GM19023 (cell line): ENCODE measurements around the gene ACOXL.
"Not testable (repeated sequence)": the region's sequence is repeated elsewhere in the genome, so short reads cannot be mapped to it uniquely, and the experiment has no call there.

Experiments used
- ATAC-seq: cut with Tn5 transposase; IDR thresholded peaks from one replicate; pipeline ENCODE4 v1.9.1; 2021; ENCODE audit warnings: mild to moderate bottlenecking, moderate library complexity; ENCODE audit not compliant: unreplicated experiment

The ACOXL gene

GRCh38 chr2:110732422-110733413, at the start of gene ACOXL:
ACOXL (plus strand) TSS chr2:110732573; CDS start chr2:110768390, 35,817 bp downstream.
- ATAC-seq, result no peak

GRCh38 chr2:110682872-110683271, 49.5 kb upstream of the ACOXL start:
- no peak for ATAC-seq

GRCh38 chr2:110687775-110688484, 44.4 kb upstream of the ACOXL start:
- ATAC-seq, result not testable (repeated sequence)

GRCh38 chr2:110688594-110689091, 43.7 kb upstream of the ACOXL start:
- ATAC-seq, result no peak

DNA sequence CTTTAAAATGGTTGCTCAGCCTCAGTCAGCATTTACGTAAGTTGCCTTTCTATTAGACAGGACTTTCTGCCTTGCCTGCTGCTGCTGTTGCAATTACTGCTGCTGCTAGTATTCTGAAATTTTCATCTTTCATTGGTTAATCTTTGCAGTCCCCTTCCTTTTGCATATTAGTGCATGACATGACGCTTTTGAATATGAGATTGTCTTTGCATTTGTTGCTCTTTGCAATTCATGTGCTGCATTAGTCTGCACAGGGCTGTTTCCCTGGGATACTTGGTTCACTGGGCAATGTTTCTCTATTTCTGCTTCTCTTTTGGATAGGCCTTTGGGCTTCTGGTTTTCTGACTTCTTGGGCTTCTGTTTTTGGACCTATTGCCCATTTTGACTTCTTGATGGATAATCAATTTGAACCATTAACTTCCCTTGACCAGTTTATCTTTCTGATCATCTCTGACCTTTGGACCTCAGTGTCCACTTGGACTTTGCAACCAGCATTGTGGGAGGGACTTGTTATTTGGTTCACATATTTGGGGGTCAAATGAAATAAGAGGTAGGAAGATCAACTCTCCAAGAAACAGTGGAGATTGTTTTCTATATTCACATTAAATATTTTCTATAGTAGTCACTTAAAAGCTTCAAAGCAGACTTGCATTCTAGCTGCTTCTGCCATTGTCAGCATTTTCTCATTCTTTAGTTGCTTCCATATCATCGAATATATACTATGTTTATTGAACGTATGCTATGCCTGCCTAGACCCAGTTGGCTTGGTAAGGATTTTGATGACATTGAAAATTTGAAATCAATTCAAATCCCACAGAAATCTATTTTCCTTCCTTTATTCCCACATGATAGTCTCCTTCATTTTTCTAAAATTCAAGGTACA, 42.0 kb upstream of the ACOXL start:
- ATAC-seq, result no peak

DNA sequence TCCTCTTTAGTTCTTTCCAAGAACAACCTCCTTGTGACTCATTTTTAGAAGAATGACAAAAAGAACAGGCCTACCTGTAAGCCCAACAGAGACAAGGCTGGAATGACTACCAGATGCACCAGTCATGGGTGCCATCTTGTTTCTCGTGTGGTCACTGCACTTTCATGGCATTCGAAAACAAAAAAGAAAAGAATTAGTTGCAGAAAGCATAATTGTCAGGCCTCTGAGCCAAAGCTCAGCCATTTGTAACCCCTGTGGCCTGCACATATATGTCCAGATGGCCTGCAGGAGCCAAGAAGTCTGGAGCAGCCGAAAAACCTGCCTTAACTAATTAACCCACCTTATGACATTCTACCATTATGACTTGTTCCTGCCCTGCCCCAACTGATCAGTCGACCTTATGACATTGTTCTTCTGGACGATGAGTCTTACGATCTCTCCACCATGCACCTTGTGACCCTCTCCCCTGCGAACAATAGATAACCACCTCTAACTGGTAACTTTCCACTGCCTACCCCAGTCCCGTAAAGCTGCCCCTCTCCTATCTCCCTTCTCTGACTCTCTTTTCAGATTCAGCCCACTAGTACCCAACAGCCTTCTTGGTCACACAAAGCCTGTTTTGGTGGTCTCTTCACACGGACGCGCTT, 40.6 kb upstream of the ACOXL start:
- ATAC-seq, result no peak

- ATAC-seq, result not testable (repeated sequence)
Measured at GRCh38 chr2:110695146-110695898, 37.1 kb upstream of the ACOXL start.

- ATAC-seq, result not testable (repeated sequence)
Measured at GRCh38 chr2:110698253-110698652, 34.1 kb upstream of the ACOXL start.

GRCh38 chr2:110702514-110703380, 29.6 kb upstream of the ACOXL start:
- ATAC-seq, result no peak

DNA sequence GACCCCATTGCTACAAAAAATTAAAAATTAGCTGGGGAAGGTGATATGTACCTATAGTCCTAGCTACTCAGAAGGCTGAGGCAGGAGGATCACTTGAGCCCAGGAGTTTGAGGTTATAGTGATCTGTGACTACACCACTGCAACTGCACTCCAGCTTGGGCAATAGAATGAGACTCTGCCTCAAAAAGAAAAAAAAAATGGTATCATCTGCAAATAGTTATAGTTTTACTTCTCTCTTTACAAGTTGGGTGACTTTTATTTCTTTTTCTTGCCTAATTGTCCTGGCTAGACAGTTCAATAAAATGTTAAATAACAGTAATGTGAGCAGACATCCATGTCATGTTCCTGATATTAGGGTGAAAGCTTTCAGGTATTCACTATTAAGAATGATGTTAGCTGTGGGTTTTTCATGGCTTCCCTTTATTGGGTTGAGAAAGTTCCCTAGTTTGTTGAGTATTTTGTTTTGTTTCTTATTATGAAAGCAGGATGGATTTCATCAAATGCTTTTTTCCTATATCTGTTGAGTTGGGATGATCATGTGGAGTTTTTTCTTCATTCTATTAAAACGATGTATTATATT, 24.9 kb upstream of the ACOXL start:
- ATAC-seq, result no peak

- ATAC-seq, result no peak
Measured at GRCh38 chr2:110708455-110708854, 23.9 kb upstream of the ACOXL start.

DNA sequence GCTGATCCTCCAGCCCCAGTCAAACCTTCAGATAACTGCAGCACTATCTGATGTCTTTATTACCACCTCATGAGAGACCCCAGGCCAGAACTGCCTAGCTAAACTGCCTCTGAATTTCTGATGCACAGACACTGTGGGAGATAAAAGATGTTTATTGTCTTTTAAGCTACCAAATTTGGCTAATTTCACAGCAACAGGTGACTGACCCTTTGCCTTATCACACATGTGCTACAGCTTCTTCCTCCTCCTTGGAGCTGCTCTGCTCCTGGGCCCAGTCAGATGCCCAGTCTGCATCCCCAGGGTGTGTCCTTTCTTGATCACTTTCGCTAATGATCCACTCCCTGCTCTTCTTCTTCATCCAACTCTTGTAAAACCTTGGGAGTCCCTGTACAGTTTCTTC, 19.6 kb upstream of the ACOXL start:
- no peak for ATAC-seq

GRCh38 chr2:110713513-110714362, 18.6 kb upstream of the ACOXL start:
- no peak for ATAC-seq

GRCh38 chr2:110714452-110715224, 17.7 kb upstream of the ACOXL start:
- ATAC-seq, result no peak

DNA sequence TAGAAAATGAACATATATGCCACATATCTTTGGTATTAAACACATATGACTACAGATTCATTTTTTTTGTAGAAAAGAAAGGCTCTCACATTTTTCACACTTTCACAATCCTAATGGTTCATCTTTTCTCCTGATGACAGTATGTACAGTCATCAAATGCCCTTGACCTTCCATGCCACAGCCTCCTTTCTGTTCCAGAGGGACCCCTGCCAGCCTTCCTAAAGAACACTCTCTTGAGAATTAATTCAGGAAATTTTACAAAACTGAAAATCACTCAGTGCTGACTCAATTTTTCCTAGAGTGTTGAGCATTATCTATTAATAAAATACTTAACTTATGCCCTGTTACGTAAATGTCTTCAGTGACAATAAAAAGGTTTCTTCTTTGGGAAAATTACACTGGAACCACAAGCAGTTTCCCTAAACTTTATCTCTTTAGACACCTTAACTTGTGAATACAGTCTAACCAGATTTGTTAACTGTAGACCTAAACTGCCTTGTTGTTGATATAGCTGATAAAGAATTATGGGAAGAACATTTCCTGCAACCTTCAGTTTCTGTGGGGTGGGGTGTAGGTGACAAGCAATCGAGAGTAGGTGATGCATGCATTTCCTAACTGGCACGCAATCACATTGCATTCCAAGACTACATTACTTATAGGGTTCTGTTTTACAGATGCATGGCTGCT, 15.3 kb upstream of the ACOXL start:
- no peak for ATAC-seq

DNA sequence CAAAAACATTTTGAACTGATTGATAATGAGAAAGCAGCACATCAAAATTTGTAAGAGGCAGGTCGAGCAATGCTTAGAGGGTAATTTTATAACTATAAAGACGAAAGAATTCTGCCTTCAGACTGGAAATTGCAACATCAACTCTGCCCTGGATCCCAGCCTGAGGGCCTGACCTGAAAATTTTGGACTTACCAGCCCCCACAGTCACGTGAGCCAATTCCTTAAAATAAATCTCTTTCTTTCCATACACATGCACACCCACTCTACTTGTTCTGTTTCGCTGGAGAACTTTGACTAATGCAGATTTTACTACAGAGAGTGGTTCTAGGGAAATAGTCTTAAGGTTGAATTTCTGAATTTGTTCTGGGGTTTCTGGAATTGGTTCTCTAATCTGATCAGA, 14.6 kb upstream of the ACOXL start:
- ATAC-seq, result no peak
